ENCODE results near the gene STAT2.
"Not testable (repeated sequence)": the region's sequence is repeated elsewhere in the genome, so short reads cannot be mapped to it uniquely, and the experiment has no call there.

Gene STAT2

DNA sequence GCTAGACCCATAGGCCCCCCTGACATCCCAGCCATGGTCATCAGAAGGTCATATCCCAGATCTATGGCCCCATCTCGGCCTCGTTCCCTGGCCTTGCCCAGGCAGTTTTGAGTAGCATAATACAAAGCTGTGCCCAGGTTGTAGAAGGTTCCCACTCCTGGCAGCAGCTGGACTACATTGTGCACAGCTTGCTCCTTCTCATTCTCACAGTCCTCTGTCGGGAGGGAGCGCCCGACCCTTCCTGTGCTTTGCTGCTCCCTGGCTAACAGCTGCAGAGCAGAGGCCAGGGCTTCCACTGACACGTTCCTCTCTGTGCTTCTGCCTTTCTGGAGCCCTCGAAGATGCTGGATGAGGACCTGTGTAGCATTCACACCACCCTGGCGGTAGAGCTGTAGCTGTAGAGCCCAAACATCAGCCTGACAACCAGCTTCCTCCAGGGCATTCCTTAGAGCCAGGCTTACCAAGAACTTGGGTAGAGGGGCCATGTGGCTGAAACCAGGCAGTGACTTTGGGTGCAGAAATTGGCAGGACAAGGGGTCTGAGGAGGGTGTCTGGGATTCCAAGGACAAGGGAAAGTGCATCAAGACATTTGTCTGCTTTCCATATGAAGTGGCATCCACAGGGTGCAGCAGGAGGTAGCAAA is 1.7 kb upstream of the STAT2 start:
- DNase-seq = no peak

GRCh38 chr12:56358836-56359532 is 923 bp downstream of the STAT2 start:
- no peak for DNase-seq

DNA sequence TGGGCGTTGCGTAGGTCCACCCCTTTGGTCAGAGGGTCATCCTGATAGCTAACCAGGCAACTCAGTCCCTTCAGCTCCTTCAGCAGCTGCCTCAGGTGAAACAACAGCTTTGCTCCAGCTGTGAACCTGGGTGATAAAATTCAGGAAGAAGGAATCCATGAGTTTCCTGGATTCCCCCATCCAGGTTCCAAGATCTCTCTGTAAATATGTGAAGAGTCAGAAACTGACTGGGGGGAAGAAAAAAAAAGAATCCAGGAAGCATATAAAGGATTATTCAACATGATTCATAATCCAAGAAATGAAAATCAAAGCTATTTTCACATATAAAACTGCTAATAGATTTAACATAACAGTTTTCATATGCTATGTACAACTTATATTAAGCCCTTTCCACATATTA is 8.6 kb downstream of the STAT2 start:
- no peak for DNase-seq

GRCh38 chr12:56350662-56351061 is 9.2 kb downstream of the STAT2 start:
- no peak for DNase-seq

- DNase-seq = no peak
Observed at GRCh38 chr12:56348776-56349175, 11.1 kb downstream of the STAT2 start.

- DNase-seq = not testable (repeated sequence)
Observed at GRCh38 chr12:56347255-56347654, 12.7 kb downstream of the STAT2 start.

- no peak for DNase-seq
Observed at GRCh38 chr12:56346675-56347074, 13.2 kb downstream of the STAT2 start.

GRCh38 chr12:56342290-56342689 is 17.6 kb downstream of the STAT2 start:
- DNase-seq = not testable (repeated sequence)

- DNase-seq = no peak
Observed at GRCh38 chr12:56341616-56342015, 18.3 kb downstream of the STAT2 start.

GRCh38 chr12:56339158-56339422 is 20.8 kb downstream of the STAT2 start:
- DNase-seq = no peak

GRCh38 chr12:56338308-56339157 is 21.4 kb downstream of the STAT2 start, which contains the start of gene IL23A:
Gene IL23A, plus strand, starts transcription at chr12:56338884. Its CDS starts 161 bp downstream, at chr12:56339045.
- peak; percentile 80 for DNase-seq

GRCh38 chr12:56337753-56338251 is 22.1 kb downstream of the STAT2 start:
- DNase-seq = no peak

GRCh38 chr12:56336361-56337167 is 23.3 kb downstream of the STAT2 start:
- DNase-seq = no peak

DNA sequence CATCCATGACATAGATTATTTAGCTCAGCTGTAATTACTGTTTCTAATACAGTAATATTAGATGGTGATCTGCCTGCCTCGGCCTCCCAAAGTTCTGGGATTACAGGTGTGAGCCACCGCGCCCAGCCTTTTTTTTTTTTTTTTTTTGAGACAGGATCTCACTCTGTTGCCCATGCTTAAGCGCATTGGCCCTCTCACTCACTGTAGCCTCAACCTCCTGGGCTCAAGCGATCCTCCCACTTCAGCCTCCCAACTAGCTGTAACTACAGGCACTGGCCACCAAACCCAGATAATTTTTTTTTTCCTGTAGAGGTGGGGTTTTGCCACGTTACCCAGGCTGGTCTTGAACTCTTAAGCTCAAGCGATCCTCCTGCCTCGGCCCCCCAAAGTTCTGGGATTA is 24.4 kb downstream of the STAT2 start:
- DNase-seq = not testable (repeated sequence)

GRCh38 chr12:56334490-56334793 is 25.5 kb downstream of the STAT2 start:
- no peak for DNase-seq

- peak; percentile 85 for DNase-seq
Observed at GRCh38 chr12:56333679-56334489, 26.0 kb downstream of the STAT2 start, which contains the start of gene PAN2. Gene PAN2, minus strand, starts transcription at chr12:56334000. Its CDS starts 906 bp downstream, at chr12:56333094.

- DNase-seq = no peak
Observed at GRCh38 chr12:56333197-56333678, 26.7 kb downstream of the STAT2 start.

GRCh38 chr12:56332512-56333196 is 27.3 kb downstream of the STAT2 start:
- no peak for DNase-seq

GRCh38 chr12:56330936-56331490 is 28.9 kb downstream of the STAT2 start:
- no peak for DNase-seq

GRCh38 chr12:56326533-56326932 is 33.4 kb downstream of the STAT2 start:
- DNase-seq = no peak

DNA sequence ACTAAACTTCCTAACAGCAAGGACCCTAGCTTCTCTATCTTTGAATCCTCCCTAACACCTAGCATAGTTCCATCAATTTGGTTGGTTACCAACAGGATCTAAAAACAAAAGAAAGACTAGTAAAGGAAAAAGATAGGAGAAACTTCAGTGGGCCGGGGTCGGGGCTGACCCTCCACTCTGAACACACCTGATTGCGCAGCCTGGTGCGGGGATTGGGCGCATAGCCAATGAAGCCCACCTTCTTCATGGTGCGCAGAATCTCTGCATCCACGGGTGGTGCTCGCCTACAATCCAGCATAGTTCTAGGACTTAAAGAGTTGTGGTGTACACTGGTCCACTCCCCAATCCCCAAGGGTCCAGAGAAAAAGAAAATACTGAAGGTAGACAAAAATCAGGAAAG is 33.8 kb downstream of the STAT2 start:
- DNase-seq = no peak
